SU-DHL-6 (cell line): ENCODE results near the gene GLI3.

Experiments used
- CTCF ChIP-seq: fragments of 200-600 bp; sonication (generic); IDR thresholded peaks from one replicate; pipeline ENCODE4 v1.5.1; 2017; ENCODE audit warnings: antibody characterized with exemption, mild to moderate bottlenecking, low read length, moderate library complexity; ENCODE audit not compliant: insufficient read depth, poor library complexity, severe bottlenecking
- EZH2phosphoT487 ChIP-seq: fragments of 200-600 bp; sonication (generic), shearing (Covaris generic); conservative IDR thresholded peaks from 2 replicates; pipeline ENCODE4 v1.6.1; 2018; ENCODE audit warnings: mild to moderate bottlenecking, antibody characterized with exemption, low read length, moderate library complexity, mixed read lengths

DNA sequence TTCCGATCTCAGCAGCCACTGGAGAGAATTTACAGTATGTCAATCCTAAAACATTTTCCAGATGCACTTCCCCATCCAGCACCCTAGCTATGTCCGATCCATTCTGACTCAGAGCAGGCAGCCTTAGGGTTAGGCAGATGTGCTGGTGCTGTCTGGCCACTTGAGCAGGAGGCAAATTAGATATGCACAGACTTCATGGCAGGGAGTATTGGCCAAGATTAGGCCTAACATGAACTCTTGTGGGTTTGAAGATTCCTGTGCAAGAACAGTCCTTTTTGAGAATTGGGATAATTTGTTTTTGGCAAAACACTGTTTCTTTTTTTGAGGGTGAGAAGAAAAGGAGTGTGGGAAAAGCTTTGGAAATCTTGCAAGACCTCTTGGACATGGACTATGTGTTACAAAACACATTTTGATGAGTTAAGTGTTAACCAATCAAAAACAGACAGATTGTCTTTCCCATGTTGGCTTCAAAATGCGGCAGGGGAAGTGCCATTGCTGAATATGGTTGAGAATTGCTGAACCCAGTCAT is 315.5 kb downstream of the GLI3 start:
- no peak for TF ChIP-seq CTCF
- TF ChIP-seq EZH2phosphoT487, result no peak
